PC-3 (cell line): ENCODE data around the gene CKAP5. TPM values are rescaled to one million over a fixed set of nuclear protein-coding genes. Genes with fewer than 3 reads are reported as not detected.

ENCODE experiments used
- ATAC-seq: fragments of 200-7000 bp; cut with Tn5 transposase; 2 replicates; pipeline ENCODE4 v1.9.1; 2020; ENCODE audit warnings: mild to moderate bottlenecking, moderate library complexity
- BruUV-seq: library from RNA; stranded (reverse); fragments of 400-500 nt; replicated peaks from 2 replicates; lab custom pipeline; 2021; lab: Mats Ljungman, UMichigan
- CTCF ChIA-PET: fragments of 300-600 bp; sonication (Branson Sonifier 250); formaldehyde crosslinking; loops from one replicate; lab custom pipeline; 2022; ENCODE audit warnings: antibody characterized with exemption; lab: Charles Lee
- POLR2A ChIA-PET: fragments of 300-600 bp; sonication (Branson Sonifier 250); formaldehyde crosslinking; loops from one replicate; lab custom pipeline; 2022; ENCODE audit warnings: antibody characterized with exemption; ENCODE audit not compliant: unreplicated experiment; lab: Charles Lee
- DNase-seq: peaks from one replicate; pipeline ENCODE4 v3.0.0-alpha.2; 2015
- H2AFZ ChIP-seq: fragments of 300-600 bp; sonication (generic); 2 replicates; pipeline ENCODE4 v1.6.0; 2016; ENCODE audit warnings: antibody characterized with exemption, low read length
- H3F3A ChIP-seq: fragments of 300-600 bp; sonication (generic); one replicate; pipeline ENCODE4 v1.6.0; 2017; ENCODE audit warnings: antibody characterized with exemption, low read length, control low read depth, mild to moderate bottlenecking; ENCODE audit not compliant: unreplicated experiment
- H3K27ac ChIP-seq: fragments of 300-600 bp; sonication (generic); 2 replicates; pipeline ENCODE4 v1.5.1; 2016; ENCODE audit warnings: mild to moderate bottlenecking, low read length
- H3K27me3 ChIP-seq: fragments of 300-600 bp; sonication (generic); 2 replicates; pipeline ENCODE4 v1.6.1; 2016; ENCODE audit warnings: low read length, mixed read lengths
- H3K36me3 ChIP-seq: fragments of 300-600 bp; sonication (generic); 2 replicates; pipeline ENCODE4 v1.6.1; 2016; ENCODE audit warnings: low read depth, mixed run types, low read length, mixed read lengths
- H3K4me1 ChIP-seq: fragments of 300-600 bp; sonication (generic); 2 replicates; pipeline ENCODE4 v1.5.1; 2016; ENCODE audit warnings: low read length; ENCODE audit not compliant: insufficient read depth
- H3K4me2 ChIP-seq: fragments of 300-600 bp; sonication (generic); 2 replicates; pipeline ENCODE4 v1.6.0; 2016; ENCODE audit warnings: low read length
- H3K4me3 ChIP-seq: fragments of 300-600 bp; sonication (generic); 2 replicates; pipeline ENCODE4 v1.5.1; 2016; ENCODE audit warnings: mild to moderate bottlenecking, low read length, mixed read lengths
- H3K79me2 ChIP-seq: fragments of 300-600 bp; sonication (generic); 2 replicates; pipeline ENCODE4 v1.6.1; 2017; ENCODE audit warnings: low read length, mixed read lengths
- H3K9ac ChIP-seq: fragments of 300-600 bp; sonication (generic); 2 replicates; pipeline ENCODE4 v1.6.0; 2016; ENCODE audit warnings: mild to moderate bottlenecking, low read length
- H3K9me2 ChIP-seq: fragments of 300-600 bp; sonication (generic); replicated peaks from 2 replicates; pipeline ENCODE4 v1.6.1; 2016; ENCODE audit warnings: mixed run types, low read length, mixed read lengths
- H3K9me3 ChIP-seq: fragments of 300-600 bp; sonication (generic); 2 replicates; pipeline ENCODE4 v1.6.1; 2016; ENCODE audit warnings: low read length, mixed read lengths
- H4K20me1 ChIP-seq: fragments of 300-600 bp; sonication (generic); 2 replicates; pipeline ENCODE4 v1.6.1; 2016; ENCODE audit warnings: low read length, mixed read lengths
- CTCF ChIP-seq: fragments of 300-600 bp; sonication (generic); conservative IDR thresholded peaks from 2 replicates; pipeline ENCODE4 v1.5.1; 2017; ENCODE audit warnings: antibody characterized with exemption, low read depth, mild to moderate bottlenecking, low read length
- EZH2 ChIP-seq: fragments of 300-600 bp; sonication (generic); IDR thresholded peaks from one replicate; pipeline ENCODE4 v1.6.1; 2017; ENCODE audit warnings: antibody characterized with exemption, mild to moderate bottlenecking, low read length; ENCODE audit not compliant: unreplicated experiment
- EZH2phosphoT487 ChIP-seq: fragments of 300-600 bp; sonication (generic); IDR thresholded peaks from 2 replicates; pipeline ENCODE4 v1.6.1; 2018; ENCODE audit warnings: mild to moderate bottlenecking, antibody characterized with exemption, low read length, borderline replicate concordance
- intact Hi-C: fragments of 100-400 bp; cut with micrococcal nuclease; formaldehyde crosslinking; loops from 2 replicates; pipeline ENCODE4 v1.9.0; 2023
- total RNA-seq: library from RNA; depleted of rRNA; stranded (reverse); fragments of >200 nt; gene quantifications from 2 replicates; pipeline ENCODE4 v1.2.3, GENCODE V29; 2014

The CKAP5 gene
- total RNA-seq, 1 experiment from 2014 or later = 86.4 TPM

GRCh38 chr11:46889251-46889650 lies 43.2 kb upstream of the CKAP5 start:
- CTCF ChIA-PET = no interaction called here

GRCh38 chr11:46888636-46889035 lies 42.6 kb upstream of the CKAP5 start:
- ChIA-PET CTCF (no interaction called here), POLR2A (no interaction called here)
- no peaks in the 10 kb centered on the region for H3K36me3 ChIP-seq
- no peak overlapping the region for H3K4me2 ChIP-seq
- no peak for ATAC-seq
- H3K79me2 ChIP-seq = no peaks in the 10 kb centered on the region
- no peaks in the 10 kb centered on the region for H3K27me3 ChIP-seq
- H4K20me1 ChIP-seq = no peaks in the 10 kb centered on the region
- H3K9ac ChIP-seq = no peak overlapping the region
- H3K4me3 ChIP-seq = no peak overlapping the region
- no peaks in the 10 kb centered on the region for H3F3A ChIP-seq
- no peaks in the 10 kb centered on the region for H3K9me3 ChIP-seq
- TF ChIP-seq EZH2 (no peak), CTCF (no peak), EZH2phosphoT487 (no peak)
- intact Hi-C loops = loop anchor here (1.0 kb wide), 3 partner anchors 265 to 467 kb away; no protein-coding TSS in a partner anchor
- H3K9me2 ChIP-seq = no peaks in the 10 kb centered on the region
- BruUV-seq = no TSS peak
- H2AFZ ChIP-seq = no peak overlapping the region
- no peaks in the 10 kb centered on the region for H3K4me1 ChIP-seq
- no peak for DNase-seq
- H3K27ac ChIP-seq = no peak overlapping the region

More at GRCh38 chr11:46889251-46889650, 43.2 kb upstream of the CKAP5 start:
- Histone ChIP-seq H2AFZ (no peak overlapping the region), H3K4me2 (no peak overlapping the region), H3K27me3 (no peaks in the 10 kb centered on the region), H3K36me3 (no peaks in the 10 kb centered on the region), H3K79me2 (no peaks in the 10 kb centered on the region), H3K9me2 (no peaks in the 10 kb centered on the region), H3K4me3 (no peak overlapping the region), H3K4me1 (no peaks in the 10 kb centered on the region), H3K9me3 (no peaks in the 10 kb centered on the region), H3K27ac (no peak overlapping the region), H3K9ac (no peak overlapping the region), H3F3A (no peaks in the 10 kb centered on the region), H4K20me1 (no peaks in the 10 kb centered on the region)
- POLR2A ChIA-PET = no interaction called here
- intact Hi-C loops = loop anchor here (1.0 kb wide), 3 partner anchors 264 to 466 kb away; no protein-coding TSS in a partner anchor
- ATAC-seq (no peak), DNase-seq (no peak)
- TF ChIP-seq EZH2phosphoT487 (no peak), CTCF (no peak), EZH2 (no peak)
- no TSS peak for BruUV-seq

- no peak overlapping the region for H2AFZ ChIP-seq
- intact Hi-C loops = no loop called here
- ATAC-seq (no peak), DNase-seq (no peak)
- no peak overlapping the region for H3K4me2 ChIP-seq
- BruUV-seq = no TSS peak
- no peaks in the 10 kb centered on the region for H4K20me1 ChIP-seq
- CTCF ChIA-PET = no interaction called here
- H3K4me3 ChIP-seq = no peak overlapping the region
- no peaks in the 10 kb centered on the region for H3K4me1 ChIP-seq
- no peak for TF ChIP-seq EZH2phosphoT487
- no peak for TF ChIP-seq CTCF
- TF ChIP-seq EZH2 = no peak
- H3K79me2 ChIP-seq = no peaks in the 10 kb centered on the region
- no peaks in the 10 kb centered on the region for H3K36me3 ChIP-seq
- H3K9ac ChIP-seq = no peak overlapping the region
- H3K27ac ChIP-seq = no peak overlapping the region
- POLR2A ChIA-PET = no interaction called here
- no peaks in the 10 kb centered on the region for H3K9me2 ChIP-seq
- H3K9me3 ChIP-seq = no peaks in the 10 kb centered on the region
- no peaks in the 10 kb centered on the region for H3K27me3 ChIP-seq
- no peaks in the 10 kb centered on the region for H3F3A ChIP-seq
Observed at GRCh38 chr11:46886211-46886610, 40.1 kb upstream of the CKAP5 start.
